HG03439 (cell line): ENCODE results near the gene MTFP1.
"Not testable (repeated sequence)": the region's sequence is repeated elsewhere in the genome, so short reads cannot be mapped to it uniquely, and the experiment has no call there.

Source experiments
- ATAC-seq: cut with Tn5 transposase; IDR thresholded peaks from one replicate; pipeline ENCODE4 v1.9.1; 2021; ENCODE audit warnings: mild to moderate bottlenecking, moderate library complexity; ENCODE audit not compliant: unreplicated experiment

Gene MTFP1

GRCh38 chr22:30401024-30401423 is 24.5 kb upstream of the MTFP1 start:
- not testable (repeated sequence) for ATAC-seq

- no peak for ATAC-seq
Measured at GRCh38 chr22:30402028-30402765, 23.4 kb upstream of the MTFP1 start.

- not testable (repeated sequence) for ATAC-seq
Measured at GRCh38 chr22:30402766-30403104, 22.8 kb upstream of the MTFP1 start.

GRCh38 chr22:30404307-30404706 is 21.3 kb upstream of the MTFP1 start:
- ATAC-seq = no peak

- no peak for ATAC-seq
Measured at GRCh38 chr22:30405731-30406130, 19.8 kb upstream of the MTFP1 start.

- ATAC-seq = no peak
Measured at GRCh38 chr22:30406400-30406799, 19.2 kb upstream of the MTFP1 start.

GRCh38 chr22:30408388-30409102 is 17.0 kb upstream of the MTFP1 start:
- ATAC-seq = no peak

- ATAC-seq = no peak
Measured at GRCh38 chr22:30411780-30412179, 13.8 kb upstream of the MTFP1 start.

GRCh38 chr22:30413001-30413400 is 12.6 kb upstream of the MTFP1 start:
- no peak for ATAC-seq

- no peak for ATAC-seq
Measured at GRCh38 chr22:30413745-30414524, 11.6 kb upstream of the MTFP1 start.

GRCh38 chr22:30414525-30415047 is 11.0 kb upstream of the MTFP1 start:
- ATAC-seq = no peak

GRCh38 chr22:30416403-30416802 is 9.2 kb upstream of the MTFP1 start:
- no peak for ATAC-seq

GRCh38 chr22:30416837-30417236 is 8.7 kb upstream of the MTFP1 start:
- no peak for ATAC-seq

GRCh38 chr22:30420347-30421125 is 5.0 kb upstream of the MTFP1 start:
- ATAC-seq = no peak

GRCh38 chr22:30421695-30422480 is 3.7 kb upstream of the MTFP1 start:
- no peak for ATAC-seq

- ATAC-seq = no peak
Measured at GRCh38 chr22:30422481-30423300, 2.9 kb upstream of the MTFP1 start.

- peak; percentile 41 for ATAC-seq
Measured at GRCh38 chr22:30423301-30423958, 2.1 kb upstream of the MTFP1 start.

- ATAC-seq = peak; percentile 80
Measured at GRCh38 chr22:30423959-30424533, 1.5 kb upstream of the MTFP1 start.
